Muscle layer of duodenum (tissue), 2 donors: ENCODE results near the gene MAP9.

Experiments
- H3K27ac ChIP-seq: one replicate; pipeline ENCODE4 v1.7.0; 2013; ENCODE audit warnings: mild to moderate bottlenecking, low read length
- H3K27me3 ChIP-seq: one replicate; pipeline ENCODE4 v1.7.0; 2013; ENCODE audit warnings: low read depth, mild to moderate bottlenecking, control low read depth, low read length
- H3K36me3 ChIP-seq, 2 donors: one replicate each; pipeline ENCODE4 v1.7.0; 2013; ENCODE audit warnings: low read length in 2 of 2, control low read depth in 1 of 2, mild to moderate bottlenecking in 1 of 2; ENCODE audit not compliant: insufficient read depth in 2 of 2, control insufficient read depth in 1 of 2
- H3K4me1 ChIP-seq, 2 donors: one replicate each; pipeline ENCODE4 v1.7.0; 2013; ENCODE audit warnings: low read length in 2 of 2, mild to moderate bottlenecking in 2 of 2, control low read depth in 1 of 2, moderate library complexity in 1 of 2; ENCODE audit not compliant: insufficient read depth in 2 of 2, control insufficient read depth in 1 of 2
- H3K4me3 ChIP-seq, 2 donors: one replicate each; pipeline ENCODE4 v1.7.0; 2013; ENCODE audit warnings: low read length in 2 of 2, low read depth in 1 of 2, mild to moderate bottlenecking in 1 of 2
- H3K9me3 ChIP-seq, 2 donors: one replicate each; pipeline ENCODE4 v1.7.0; 2013; ENCODE audit warnings: low read length in 2 of 2, control low read depth in 1 of 2, mild to moderate bottlenecking in 1 of 2; ENCODE audit not compliant: control insufficient read depth in 1 of 2
- donor health status: healthy.

Gene MAP9

GRCh38 chr4:155299103-155299502, 77.7 kb downstream of the MAP9 start:
- Histone ChIP-seq H3K36me3 (no peaks in the 10 kb centered on the region), H3K9me3 (peaks cover 0 to 7% of the 10 kb centered on the region in 2 donors), H3K27me3 (no peaks in the 10 kb centered on the region), H3K4me3 (no peak overlapping the region), H3K4me1 (no peaks in the 10 kb centered on the region), H3K27ac (no peak overlapping the region)
